HL-60/S4 treated with phorbol 12-myristate 13-acetate at 8.2 ng/mL for 4 days and 3 days (cell line): ENCODE measurements around the gene TNNT3.
"Not testable (repeated sequence)": the region's sequence is repeated elsewhere in the genome, so short reads cannot be mapped to it uniquely, and the experiment has no call there.

Experiments used
- in situ Hi-C: fragments of 300-500 bp; cut with MboI; formaldehyde crosslinking; loops from 2 replicates; pipeline ENCODE4 v1.15.0; 2022; ENCODE audit warnings: low sequenced_read_pairs

The TNNT3 gene

DNA sequence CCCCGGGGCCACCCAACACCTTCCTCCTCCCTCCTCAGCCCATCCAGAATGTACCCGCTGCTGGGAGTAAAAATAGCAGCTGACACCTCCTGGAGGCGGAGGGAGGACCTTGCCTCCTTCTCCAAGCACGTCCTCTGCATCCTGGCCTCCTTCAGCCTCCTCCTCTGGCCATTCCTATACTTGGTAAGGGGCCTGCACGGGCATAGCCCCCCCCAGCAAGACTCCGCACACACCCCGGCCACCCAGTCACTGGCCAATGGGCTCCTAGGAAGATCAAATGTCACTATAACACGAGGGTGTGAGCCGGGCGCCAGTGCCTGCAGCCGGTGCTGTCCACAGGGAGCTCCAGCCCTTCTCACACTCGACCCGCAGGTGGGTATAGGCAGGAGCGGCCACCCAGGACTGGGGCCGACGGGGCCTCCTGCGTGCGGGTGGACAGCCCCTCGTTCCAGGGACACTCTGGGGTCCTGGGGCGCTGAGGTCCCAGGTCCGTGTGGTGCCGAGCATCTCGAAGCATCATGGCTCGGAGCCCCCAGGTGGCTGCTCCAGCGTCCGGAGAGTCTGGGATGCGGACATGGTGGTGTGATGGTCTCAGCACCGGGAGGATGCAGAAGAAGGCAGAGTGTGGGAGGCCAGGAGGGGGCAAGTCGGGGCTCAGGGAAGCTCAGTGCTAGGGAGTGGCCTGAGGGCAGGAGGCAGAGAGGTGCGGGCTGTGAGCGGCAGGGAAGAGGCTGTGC is at the start of gene TNNT3:
Gene TNNT3, plus strand, starts transcription at position 313 of the 737 bp plus-strand sequence. CDS start 3,172 bp downstream, outside the sequence.
- in situ Hi-C loops: no loop called here

DNA sequence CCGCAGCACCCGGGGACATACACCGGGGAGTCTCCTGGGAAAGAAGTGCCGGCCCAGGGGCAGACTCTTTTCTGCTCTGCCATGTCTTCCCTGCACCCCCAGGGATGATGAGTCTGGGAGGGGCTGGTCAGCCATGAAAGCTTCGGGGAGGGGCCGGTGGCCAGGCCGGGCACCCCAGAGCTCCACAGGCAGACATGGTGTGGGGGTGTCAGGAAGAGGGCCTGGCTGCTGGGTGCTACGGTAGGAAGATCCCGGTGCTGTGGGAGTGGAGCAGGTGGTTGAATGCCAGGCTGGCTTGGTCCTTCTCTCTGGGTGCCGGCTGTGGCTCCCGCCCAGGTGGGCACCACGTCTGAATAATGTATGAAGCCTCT is 49.2 kb upstream of the TNNT3 start:
- in situ Hi-C loops: no loop called here

DNA sequence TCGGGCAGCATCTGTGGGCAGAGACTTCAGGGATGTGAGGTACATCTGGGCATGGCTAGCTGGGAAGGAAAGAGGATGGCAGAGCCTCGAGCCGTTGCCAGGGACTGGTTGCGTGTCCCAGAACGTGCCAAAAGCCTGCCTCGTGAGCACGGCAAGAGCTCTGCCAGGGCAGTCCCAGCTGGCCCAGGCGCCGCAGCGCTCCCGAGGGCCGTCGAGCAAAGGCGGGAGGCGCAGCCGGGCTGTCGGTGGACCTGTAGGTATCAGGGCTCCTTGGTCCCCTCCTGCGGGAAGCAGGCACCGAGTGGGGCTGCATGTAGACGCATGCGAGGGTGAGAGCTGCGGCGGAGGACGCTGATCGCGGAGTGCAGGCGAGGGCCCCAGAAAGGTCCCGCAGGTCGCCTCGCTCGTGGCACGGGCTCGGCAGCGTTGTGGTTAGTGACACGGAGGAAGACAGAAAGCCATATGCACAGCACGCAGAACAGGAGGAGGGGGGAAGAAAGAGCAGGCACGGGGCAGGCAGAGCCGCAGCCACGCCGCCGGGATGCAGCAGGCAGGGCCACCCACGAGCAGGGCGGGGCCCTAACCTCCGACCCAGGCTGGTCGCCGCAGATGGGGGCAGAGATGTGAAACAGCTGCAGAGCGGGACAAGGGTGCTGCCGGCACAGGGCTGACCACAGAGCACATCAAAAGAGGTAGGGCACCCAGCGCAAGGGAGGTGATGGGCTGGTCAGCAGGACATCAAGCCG is 48.6 kb upstream of the TNNT3 start:
- in situ Hi-C loops: no loop called here

DNA sequence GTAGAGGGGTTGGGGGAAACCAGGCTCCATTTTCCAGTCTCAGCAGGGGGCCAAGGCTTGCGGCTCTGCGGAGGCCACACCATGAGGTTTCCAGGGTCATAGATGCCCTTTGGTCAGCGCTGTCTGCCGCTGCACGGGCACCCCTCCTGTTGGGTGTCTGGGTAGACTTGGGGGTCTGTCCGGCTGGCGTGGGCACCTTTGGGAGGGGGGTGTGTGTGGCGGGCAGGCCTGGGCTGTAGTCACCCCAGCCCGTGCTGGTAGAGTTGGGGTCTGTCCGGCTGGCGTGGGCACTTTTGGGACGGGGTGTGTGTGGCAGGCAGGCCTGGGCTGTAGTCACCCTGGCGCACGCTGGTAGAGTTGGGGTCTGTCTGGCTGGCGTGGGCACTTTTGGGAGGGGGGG is 48.0 kb upstream of the TNNT3 start:
- in situ Hi-C loops: no loop called here

DNA sequence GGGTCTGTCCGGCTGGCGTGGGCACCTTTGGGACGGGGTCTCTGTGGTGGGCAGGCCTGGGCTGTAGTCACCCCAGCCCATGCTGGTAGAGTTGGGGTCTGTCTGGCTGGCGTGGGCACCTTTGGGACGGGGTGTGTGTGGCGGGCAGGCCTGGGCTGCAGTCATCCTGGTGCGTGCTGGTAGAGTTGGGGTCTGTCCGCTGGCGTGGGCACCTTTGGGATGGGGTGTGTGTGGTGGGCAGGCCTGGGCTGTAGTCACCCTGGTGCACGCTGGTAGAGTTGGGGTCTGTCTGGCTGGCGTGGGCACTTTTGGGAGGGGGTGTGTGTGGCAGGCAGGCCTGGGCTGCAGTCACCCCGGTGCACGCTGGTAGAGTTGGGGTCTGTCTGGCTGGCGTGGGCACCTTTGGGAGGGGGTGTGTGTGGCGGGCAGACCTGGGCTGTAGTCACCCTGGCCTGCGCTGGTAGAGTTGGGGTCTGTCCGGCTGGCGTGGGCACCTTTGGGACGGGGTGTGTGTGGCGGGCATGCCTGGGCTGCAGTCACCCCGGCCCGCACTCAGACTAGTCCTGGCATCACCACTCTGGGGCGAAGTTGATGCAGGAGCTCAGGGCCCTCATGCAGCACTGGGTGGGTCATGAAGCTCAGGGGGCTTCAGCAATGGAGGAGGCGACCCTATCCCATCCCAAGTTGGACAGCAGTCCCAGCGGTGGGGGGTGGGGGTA is 47.1 kb upstream of the TNNT3 start:
- in situ Hi-C loops: no loop called here

DNA sequence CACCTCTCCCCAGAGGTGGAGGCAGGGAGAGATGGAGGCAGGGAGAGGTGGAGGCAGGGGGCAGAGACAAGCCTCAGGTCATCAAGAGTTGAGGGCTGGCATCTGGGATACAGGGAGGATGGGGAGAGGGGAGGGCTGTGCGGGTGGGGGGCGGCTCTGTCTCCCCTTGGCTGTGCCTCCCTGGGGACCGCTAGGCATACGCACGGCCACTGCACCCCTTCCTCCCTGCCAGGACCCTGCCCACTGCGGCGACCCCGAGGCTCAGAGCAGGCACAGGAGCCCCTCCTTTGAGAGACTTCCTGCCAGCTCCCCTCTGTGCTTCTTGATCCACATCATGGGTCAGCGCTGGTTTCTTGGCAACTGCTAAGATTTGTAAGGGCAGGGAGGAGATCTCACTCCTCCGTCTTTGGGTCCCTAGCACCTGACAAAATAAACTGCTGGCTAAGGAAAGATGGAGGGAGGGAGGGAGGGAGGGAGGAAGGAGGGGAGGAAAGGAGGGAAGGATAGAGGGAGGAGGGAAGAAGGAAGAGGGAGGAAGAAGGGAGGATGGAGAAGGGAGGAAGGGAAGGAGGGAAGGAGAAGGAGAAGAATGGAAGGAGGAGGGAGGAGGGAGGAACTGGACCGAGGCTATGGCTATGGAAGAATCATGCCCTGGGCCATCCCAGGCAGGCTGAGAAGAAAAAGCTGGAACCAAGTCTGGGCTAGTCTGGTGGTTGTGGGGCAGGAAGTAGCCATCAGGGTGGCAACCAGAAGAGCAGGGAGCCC is 46.3 kb upstream of the TNNT3 start:
- in situ Hi-C loops: no loop called here

DNA sequence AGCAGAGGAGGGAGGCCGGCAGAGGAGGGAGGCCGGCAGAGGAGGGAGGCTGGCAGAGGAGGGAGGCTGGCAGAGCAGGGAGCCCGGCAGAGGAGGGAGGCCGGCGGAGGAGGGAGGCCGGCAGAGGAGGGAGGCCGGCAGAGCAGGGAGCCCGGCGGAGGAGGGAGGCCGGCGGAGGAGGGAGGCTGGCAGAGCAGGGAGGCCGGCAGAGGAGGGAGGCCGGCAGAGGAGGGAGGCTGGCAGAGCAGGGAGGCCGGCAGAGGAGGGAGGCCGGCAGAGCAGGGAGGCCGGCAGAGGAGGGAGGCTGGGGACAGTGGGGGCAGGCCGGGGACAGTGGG is 45.7 kb upstream of the TNNT3 start:
- in situ Hi-C loops: not testable (repeated sequence)

DNA sequence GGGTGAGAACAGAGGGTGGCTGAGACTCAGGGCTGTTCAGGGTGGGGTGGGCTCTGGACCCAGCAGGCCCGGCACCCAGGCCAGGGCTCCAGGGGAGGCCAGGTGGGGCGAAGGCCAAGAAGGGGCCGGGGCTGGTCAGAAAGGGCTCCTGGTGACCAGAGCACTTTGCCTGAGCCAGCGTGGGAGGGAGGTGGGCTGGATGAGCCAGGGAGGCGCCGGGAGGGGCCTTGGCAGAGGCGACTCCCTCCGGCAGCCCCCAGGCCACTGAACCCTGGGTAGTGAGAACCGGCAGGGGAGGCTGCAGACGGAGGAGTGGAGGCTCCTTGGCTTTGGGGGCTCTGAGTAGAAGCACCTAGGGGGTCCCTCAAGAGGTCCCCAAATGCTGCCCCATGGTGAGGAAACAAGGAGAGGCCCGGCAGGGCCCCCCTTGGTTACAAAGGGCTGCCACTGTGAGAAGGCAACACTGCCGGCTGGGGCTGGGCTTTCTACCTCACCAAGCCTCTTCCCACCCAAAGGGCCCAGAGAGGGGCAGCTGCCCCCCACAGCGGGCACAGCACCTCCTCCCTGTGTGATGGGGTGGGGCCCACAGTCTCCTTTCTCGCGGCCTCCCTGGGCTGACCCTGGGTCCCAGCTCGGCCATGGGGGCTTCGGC is 44.9 kb upstream of the TNNT3 start:
- in situ Hi-C loops: not testable (repeated sequence)

DNA sequence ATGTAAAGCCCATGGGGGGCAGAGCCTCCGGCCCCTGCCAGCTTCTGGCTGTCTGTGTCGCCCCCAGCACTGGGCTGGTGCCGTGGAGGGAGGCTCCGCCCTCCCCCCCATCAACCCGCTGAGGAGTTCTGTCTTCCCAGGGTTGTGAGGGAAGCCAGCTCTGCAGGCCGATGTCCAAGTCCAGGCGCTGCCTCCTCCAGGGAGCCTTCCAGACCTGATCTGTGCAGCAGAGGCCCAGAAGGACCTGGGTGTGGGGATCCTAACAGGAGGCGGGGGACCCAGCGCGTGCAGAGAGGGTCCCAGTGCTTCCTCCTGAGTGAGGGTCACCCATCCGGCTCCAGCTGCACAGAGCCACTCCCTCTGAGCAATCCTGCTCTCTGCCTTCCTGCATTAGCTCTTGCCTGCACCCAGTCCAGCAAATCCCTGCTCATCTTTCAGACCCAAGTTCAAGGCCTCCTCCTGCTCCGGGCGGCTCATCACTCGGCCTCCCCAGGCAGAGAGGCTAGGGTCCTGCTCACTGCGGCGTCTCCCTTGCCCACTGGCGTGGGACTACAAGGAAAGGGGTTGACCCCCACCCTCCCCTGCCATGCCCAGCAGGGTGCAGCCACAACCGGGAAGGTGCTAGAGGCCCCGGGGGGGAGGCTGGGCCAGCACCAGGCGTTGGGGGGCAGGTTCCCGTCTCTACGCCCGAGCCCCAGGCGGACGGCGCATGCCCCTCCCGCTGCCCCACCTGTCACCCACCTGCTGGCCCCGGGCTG is 44.2 kb upstream of the TNNT3 start:
- in situ Hi-C loops: no loop called here

DNA sequence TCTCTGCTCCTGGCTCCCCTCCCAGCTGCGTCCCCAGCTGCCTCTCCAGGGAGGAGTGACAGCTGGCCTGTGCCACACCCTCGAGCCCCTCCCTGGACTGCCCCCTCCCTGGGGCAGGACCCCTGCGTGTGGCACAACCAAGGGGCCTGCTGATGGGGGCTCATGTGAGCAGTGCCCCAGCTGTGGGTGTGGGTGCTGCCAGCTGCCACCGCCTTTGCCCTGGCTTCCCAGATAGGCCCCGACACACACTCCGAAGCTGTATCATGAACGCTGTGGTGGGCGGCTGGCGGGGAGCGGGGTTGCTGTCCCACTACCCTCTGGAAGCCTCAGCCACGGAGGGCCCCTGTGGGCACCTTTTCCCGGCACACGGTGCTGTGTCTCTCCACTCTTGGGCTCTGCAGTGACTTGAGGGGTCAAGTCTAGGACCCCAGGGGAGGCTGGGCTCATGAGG is 43.6 kb upstream of the TNNT3 start:
- in situ Hi-C loops: not testable (repeated sequence)

DNA sequence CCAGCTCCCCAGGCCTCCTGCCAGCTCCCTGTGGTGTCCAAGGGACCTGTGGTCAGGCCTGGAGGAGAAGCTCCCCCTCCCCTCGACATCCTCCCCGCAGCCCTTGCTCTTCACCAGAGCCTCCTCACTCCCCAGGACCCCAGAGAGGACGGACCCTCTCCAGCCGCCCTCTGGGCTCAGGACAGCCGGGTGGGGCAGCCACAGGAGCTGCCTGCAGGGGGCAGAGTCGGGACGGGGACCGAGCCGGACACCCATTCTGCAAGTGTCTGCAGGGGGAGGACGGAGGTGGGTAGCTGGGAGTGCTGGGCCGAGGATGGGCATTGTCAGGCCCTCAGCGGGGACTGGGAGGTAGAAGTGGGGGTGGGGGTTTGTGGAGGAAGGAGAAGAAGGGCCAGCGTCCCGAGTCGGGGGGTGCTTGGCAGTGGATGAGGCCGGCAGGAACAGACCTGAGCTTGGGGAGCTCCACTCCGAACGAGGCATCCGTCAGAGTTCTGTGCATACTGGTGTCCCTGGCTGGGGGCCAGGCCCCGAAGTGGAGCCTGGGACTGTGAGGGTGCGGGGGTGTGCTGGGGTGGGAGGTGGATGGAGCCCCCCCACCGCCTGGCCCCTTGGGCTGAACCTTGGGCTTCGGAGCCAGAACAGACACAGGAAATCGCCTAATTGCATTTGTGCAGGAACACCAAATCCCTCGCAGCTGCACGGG is 43.0 kb upstream of the TNNT3 start:
- in situ Hi-C loops: no loop called here

DNA sequence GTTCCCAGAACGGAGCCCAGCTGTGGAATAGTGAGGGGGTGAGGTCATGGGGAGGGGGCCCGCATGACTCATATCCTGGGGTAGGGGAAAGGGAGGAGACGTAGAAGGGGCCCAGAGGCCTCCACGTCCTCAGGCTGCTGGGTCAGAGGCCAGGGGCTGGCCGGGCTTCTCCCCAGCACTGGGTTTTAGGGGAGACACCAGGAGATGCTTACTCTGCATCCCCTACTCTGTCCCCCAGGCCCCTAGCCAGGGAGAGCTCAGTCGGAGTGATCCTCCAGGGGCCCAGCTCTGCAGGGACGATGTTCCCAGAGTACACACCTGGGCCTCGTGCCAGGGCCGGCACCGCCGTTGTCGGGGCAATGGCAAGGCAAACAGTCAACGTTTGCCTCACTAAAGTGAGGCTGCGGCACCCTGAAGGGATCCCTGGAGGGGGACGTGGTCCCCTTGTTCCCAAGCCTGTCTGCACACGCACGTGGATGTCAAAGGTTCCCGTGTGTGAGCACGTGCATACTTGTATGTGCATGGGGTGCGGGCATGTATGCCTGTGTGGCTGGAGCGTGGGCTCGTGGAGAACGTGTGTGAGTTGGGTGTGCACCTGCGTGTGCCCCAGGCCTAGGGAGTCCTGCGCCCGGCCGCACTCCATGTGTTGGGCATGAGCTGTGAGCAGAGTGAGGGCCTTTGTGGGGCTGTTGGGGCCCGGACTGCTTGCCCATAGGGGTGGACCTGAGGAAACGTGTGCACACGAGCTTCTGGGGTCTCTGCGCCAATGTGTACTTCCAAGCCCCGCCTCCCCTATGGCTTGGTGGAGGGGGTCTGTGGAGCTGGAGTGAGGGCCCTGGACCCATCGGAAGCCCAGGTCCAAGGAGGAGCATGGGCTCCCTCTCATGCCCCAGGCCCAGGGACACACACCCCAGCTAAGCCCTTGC is 42.0 kb upstream of the TNNT3 start:
- in situ Hi-C loops: no loop called here

DNA sequence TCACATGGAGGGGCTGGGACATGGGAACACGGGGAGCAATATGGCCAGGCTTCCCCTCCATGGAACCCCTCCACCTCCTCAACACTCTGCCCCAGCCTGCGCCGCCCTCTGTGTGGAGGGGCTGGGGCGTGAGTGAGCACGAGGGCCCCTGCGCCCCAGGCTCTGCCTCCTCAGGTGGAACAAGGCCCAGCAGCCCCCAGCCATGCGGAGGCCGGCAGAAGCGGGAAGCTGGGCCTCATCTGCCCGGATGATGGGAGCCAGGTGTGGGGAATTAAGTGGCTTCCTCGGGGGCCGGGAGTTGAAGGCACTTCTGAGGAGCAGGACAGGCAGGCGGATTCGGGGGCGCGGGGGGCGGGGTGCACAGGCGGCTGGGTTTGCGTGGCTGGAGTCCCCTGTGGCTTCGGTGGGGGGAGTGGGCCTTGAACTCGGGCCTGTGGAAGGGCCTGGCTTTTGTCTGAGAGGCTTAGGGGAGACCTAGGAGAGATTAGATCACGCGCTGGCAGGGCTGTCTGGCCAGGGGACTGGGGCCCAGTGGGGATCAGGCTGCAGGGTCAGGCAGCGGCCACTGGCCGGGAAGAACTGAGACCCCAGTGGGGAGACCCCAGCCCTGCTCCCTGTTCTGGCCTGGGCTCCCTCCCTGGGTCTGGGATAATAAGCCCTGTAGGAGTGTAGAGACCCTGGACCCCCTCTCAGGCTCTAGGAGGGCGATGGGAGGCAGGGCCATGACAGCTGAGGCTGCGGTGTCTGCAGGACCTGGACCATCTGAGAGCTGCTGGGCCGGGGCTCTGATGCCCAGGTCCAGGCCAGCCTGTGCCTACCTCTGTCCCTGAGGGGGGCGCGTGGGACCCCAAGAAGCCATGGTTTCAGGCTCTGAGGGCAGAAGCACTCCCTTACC is 41.1 kb upstream of the TNNT3 start:
- in situ Hi-C loops: no loop called here

DNA sequence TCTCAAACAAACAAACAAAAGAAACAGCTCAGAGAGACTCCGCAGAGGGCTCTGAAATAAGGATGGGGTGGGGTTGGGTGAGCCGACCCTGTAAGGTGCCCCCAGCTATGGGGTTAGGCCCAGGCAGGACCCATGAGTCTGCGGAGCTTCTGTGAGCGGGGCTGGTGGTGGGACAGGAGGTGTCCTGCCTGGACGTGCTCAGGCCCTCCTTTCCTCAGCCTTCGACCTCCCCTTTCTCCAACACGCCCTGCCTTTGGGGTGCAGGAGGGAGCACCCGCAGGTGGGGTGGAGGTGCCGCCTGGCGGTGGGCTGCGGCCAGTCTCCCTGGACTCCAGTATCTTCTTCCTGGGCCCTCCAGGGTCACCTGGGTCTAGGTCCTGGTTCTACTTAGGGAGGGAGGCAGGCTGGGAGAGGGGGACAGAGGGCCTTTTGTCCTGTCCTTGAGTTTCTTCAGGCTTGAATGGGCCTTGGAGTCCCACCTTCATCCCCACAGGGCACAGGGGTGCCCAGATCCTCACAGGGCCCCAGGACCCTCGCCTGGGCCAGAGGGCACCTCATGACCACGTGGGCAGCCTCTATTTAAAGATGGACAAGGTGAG is 40.1 kb upstream of the TNNT3 start:
- in situ Hi-C loops: no loop called here

DNA sequence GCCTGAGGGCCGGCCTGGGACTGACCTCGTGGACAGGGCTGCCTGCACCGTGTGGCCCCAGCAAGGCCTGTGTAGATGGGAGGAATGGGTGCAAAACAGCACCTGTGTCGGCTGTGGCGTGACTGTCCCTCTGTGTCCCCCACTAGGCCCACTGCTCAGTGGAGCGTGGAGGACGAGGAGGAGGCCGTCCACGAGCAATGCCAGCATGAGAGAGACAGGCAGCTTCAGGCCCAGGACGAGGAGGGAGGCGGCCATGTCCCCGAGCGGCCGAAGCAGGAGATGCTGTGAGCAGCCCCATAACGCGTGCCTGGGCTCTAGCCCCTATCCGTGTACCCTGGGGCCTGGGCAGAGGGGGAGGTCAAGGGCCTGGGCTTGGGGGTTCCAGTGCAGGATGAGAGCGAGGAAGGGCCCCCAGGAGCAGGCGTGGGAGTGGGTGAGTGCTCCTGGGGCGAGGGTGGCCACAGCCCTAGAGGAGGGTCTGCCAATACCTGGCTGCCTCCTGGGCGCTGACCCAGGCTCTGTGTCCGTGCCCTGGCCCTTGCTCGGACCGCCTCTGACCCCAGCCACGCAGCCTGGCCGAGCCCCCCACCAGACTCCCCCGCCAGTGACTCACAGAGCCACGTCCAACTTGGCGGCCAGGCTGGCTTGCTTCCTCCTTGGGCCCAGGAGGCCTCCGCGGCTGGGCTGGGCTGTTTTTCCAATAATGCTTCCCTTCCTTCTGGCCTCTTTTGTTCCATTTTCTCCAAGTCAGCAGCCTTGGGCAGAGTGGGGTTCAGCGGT is 39.4 kb upstream of the TNNT3 start:
- in situ Hi-C loops: no loop called here
